ENCODE data around the gene GPT2. TPM values are rescaled to one million over a fixed set of nuclear protein-coding genes. Genes with fewer than 3 reads are reported as not detected.

GPT2 gene
- total and polyA plus RNA-seq, 8 donors, result 9.1 to 44.9 (median 37.5) TPM

DNA sequence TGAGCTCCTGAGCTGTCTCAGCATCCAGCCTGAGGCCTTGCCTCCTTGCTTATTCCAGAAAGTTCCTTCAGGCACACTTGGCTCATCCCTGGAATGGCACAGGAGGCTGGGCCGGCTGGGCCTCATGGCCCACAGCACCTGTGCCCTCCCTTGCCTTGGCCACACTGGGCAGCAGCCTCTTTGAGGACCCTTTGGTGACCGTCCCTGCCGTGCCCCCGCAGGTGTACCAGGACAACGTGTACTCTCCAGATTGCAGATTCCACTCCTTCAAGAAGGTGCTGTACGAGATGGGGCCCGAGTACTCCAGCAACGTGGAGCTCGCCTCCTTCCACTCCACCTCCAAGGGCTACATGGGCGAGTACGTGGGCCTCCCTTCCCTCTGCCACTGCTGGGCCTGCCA is 34.2 kb downstream of the GPT2 start:
- H3K27ac ChIP-seq, result no peak overlapping the region
- H3K4me3 ChIP-seq, result no peak overlapping the region
- intact Hi-C loops (cut with DNase I), result loop anchor here in 1 of 2 donors (10.0 kb wide), 1 partner anchor 64 kb away; no protein-coding TSS in a partner anchor
- H3K9me3 ChIP-seq, result no peaks in the 10 kb centered on the region
- DNase-seq (no peak), ATAC-seq (no peak)
- H3K36me3 ChIP-seq, result peaks cover 0 to 15% of the 10 kb centered on the region in 2 donors
- TF ChIP-seq, protein P1, sequence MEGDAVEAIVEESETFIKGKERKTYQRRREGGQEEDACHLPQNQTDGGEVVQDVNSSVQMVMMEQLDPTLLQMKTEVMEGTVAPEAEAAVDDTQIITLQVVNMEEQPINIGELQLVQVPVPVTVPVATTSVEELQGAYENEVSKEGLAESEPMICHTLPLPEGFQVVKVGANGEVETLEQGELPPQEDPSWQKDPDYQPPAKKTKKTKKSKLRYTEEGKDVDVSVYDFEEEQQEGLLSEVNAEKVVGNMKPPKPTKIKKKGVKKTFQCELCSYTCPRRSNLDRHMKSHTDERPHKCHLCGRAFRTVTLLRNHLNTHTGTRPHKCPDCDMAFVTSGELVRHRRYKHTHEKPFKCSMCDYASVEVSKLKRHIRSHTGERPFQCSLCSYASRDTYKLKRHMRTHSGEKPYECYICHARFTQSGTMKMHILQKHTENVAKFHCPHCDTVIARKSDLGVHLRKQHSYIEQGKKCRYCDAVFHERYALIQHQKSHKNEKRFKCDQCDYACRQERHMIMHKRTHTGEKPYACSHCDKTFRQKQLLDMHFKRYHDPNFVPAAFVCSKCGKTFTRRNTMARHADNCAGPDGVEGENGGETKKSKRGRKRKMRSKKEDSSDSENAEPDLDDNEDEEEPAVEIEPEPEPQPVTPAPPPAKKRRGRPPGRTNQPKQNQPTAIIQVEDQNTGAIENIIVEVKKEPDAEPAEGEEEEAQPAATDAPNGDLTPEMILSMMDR (IDR thresholded peaks at IDR 0.05), result no peak
- H3K4me1 ChIP-seq, result no peaks in the 10 kb centered on the region
- no peaks in the 10 kb centered on the region for H3K27me3 ChIP-seq

DNA sequence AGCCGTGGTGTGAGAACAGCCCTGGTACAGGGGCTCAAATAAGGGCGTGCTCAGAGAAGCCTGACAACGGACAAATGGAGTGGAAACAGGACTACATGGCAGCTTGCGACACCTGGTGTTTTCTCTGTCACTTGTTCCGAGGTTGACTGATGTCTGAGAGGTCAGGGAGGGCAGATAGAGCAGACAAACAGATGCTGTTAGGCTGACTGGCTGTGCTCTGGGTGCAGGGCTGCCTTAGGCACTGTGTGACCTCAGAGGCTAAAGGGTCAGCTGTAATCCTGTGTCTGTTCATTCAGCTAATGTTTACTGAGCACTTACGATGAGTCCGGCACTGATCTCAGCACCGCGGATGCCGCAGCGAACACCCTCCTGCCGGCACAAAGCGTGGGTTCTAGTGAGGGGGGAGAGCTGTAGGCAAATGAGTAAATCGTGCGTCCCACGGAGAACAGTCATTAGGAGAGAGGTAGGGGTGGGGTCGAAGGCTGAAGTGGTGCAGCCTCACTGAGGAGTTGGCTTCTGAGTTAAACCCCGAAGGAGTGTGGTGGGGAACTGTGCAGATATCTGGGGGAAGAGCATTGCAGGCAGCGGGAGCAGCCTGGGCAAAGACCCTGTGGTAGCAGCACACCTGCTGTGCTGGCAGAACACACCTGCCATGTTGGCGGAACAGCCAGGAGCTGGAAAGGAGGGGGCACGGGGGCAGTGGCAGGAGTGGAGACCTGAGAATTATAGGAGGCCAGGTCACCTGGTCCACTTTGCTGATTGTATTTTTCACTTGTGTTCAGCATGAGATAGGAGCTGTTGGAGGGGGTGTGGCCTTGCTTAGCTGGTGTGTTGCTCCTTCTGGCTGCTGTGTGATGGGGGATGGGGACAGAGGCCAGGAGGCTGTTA is 35.0 kb downstream of the GPT2 start:
- no peaks in the 10 kb centered on the region for H3K9me3 ChIP-seq

DNA sequence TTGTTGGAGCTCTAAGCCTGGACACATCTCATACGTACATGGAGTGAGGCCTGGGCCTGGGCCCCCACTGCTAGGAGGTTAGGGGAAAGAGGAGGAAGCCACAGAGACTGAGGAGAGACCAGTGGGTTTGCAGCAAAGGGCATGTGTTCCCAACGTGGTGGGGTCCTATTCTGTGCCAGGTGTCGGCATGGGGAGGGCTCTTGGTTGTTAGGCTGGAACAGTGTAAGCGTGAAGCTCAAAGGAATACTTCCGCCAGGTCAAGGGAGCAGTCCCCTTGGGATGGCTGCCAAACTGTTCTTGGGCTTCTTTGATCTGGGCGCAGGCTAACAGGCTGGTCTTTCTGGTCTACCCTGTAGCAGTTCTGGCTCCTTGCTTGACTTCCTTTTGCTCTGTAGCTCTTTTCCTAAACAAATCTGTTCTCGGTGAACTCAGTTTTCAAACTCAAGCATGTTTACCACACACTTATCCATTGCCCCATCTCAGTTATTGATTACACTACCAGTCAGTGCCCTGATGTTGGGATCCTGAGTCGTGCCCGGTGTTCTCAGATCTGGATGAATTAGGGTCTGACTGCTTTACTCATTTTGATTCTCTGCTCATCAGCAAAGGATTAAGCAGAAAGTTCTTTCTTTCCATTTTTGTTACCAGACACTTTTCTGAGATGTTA is 36.4 kb downstream of the GPT2 start:
- ATAC-seq (peak; percentile 81), DNase-seq (peak in 1 of 4 donors; percentile 78)
- intact Hi-C loops (cut with DNase I), result no loop called here
- no peak overlapping the region for H3K27ac ChIP-seq
- H3K4me1 ChIP-seq, result no peaks in the 10 kb centered on the region
- no peak overlapping the region for H3K4me3 ChIP-seq
- peaks cover 0 to 33% of the 10 kb centered on the region in 2 donors for H3K36me3 ChIP-seq
- TF ChIP-seq, protein P1 (IDR thresholded peaks at IDR 0.05), result no peak
- no peaks in the 10 kb centered on the region for H3K9me3 ChIP-seq
- no peaks in the 10 kb centered on the region for H3K27me3 ChIP-seq

More for the DNA sequence above, 35.0 kb downstream of the GPT2 start:
- DNase-seq, result no peak
- ATAC-seq, result no peak
- no peak overlapping the region for H3K4me3 ChIP-seq
- H3K27me3 ChIP-seq, result no peaks in the 10 kb centered on the region
- H3K27ac ChIP-seq, result no peak overlapping the region
- no peaks in the 10 kb centered on the region for H3K4me1 ChIP-seq
- intact Hi-C loops (cut with DNase I), result loop anchor here in 1 of 2 donors (10.0 kb wide), 1 partner anchor 64 kb away; no protein-coding TSS in a partner anchor
- peaks cover 0 to 22% of the 10 kb centered on the region in 2 donors for H3K36me3 ChIP-seq
- TF ChIP-seq, protein P1 (IDR thresholded peaks at IDR 0.05), result no peak

DNA sequence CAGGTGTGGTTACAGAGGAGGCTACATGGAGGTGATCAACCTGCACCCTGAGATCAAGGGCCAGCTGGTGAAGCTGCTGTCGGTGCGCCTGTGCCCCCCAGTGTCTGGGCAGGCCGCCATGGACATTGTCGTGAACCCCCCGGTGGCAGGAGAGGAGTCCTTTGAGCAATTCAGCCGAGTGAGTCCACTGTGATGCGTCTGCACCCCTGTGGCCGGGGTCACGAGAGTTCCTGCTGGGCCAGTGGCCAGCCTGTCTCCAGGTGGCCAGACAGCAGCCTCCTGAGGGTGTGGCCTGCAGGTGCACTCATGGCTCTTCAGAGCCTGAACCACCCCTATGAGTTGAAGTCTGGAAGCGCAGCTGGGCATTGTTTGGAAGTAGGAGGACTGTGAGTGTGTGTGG is 38.1 kb downstream of the GPT2 start:
- Histone ChIP-seq H3K4me3 (no peak overlapping the region), H3K9me3 (no peaks in the 10 kb centered on the region), H3K27me3 (no peaks in the 10 kb centered on the region), H3K36me3 (peaks cover 0 to 40% of the 10 kb centered on the region in 2 donors), H3K4me1 (no peaks in the 10 kb centered on the region), H3K27ac (no peak overlapping the region)
- TF ChIP-seq, protein P1 (IDR thresholded peaks at IDR 0.05), result no peak
- DNase-seq (no peak), ATAC-seq (peak; percentile 18)
- intact Hi-C loops (cut with DNase I), result no loop called here

Measured in left lung (tissue), 10 donors.